ENCODE data around the gene NEK10.

Gene NEK10

DNA sequence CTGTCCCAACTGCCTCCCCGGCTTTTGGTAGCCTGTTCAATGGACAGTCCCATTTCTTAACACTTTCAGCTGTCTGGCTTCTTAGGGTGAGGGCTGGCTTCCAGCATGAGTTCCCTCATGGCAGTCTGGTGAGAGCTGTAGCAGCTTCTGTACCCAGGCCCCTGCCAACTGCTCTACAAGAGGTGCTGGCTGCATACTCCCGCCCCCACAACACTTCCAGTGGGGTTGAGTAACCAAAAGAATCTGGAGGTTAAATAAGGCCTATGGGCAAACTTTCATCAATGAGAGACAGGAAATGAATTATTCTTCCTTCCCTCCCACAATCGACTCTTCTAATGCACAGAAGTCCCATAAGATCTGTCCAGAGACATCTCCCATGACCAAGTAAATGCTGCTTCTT lies 145.0 kb downstream of the NEK10 start:
- Histone ChIP-seq H3K36me3 (ENCODE audit: insufficient read depth, low read length) (no peaks in the 10 kb centered on the region), H3K4me3 (no peak overlapping the region), H3K27ac (no peak overlapping the region), H3K9me3 (ENCODE audit: low read depth, low read length) (no peaks in the 10 kb centered on the region), H3K9ac (ENCODE audit: insufficient read length) (no peak overlapping the region)
- no peak for DNase-seq (ENCODE audit: low read depth, low spot score)
- TF ChIP-seq FOXP2 (optimal IDR thresholded peaks at IDR 0.05; ENCODE audit: control extremely low read depth, extremely low read length, insufficient read depth) (no peak), EZH2 (IDR thresholded peaks at IDR 0.05) (no peak), POLR2AphosphoS5 (IDR thresholded peaks at IDR 0.05; ENCODE audit: borderline replicate concordance, low read depth, low read length) (no peak)

- Histone ChIP-seq H3K27ac (no peak overlapping the region), H3K4me3 (no peak overlapping the region), H3K9ac (ENCODE audit: insufficient read length) (no peak overlapping the region), H3K36me3 (ENCODE audit: insufficient read depth, low read length) (no peaks in the 10 kb centered on the region), H3K9me3 (ENCODE audit: low read depth, low read length) (no peaks in the 10 kb centered on the region)
- DNase-seq (ENCODE audit: low read depth, low spot score), result no peak
- no peak for TF ChIP-seq FOXP2 (optimal IDR thresholded peaks at IDR 0.05; ENCODE audit: control extremely low read depth, extremely low read length, insufficient read depth)
- TF ChIP-seq EZH2 (IDR thresholded peaks at IDR 0.05), result no peak
- TF ChIP-seq POLR2AphosphoS5 (IDR thresholded peaks at IDR 0.05; ENCODE audit: borderline replicate concordance, low read depth, low read length), result no peak
Measured at GRCh38 chr3:27221264-27221932, 147.8 kb downstream of the NEK10 start.

- no peak for DNase-seq (ENCODE audit: low read depth, low spot score)
- Histone ChIP-seq H3K9me3 (ENCODE audit: low read depth, low read length) (no peaks in the 10 kb centered on the region), H3K9ac (ENCODE audit: insufficient read length) (no peak overlapping the region), H3K27ac (no peak overlapping the region), H3K36me3 (ENCODE audit: insufficient read depth, low read length) (no peaks in the 10 kb centered on the region), H3K4me3 (no peak overlapping the region)
- TF ChIP-seq POLR2AphosphoS5 (IDR thresholded peaks at IDR 0.05; ENCODE audit: borderline replicate concordance, low read depth, low read length) (no peak), EZH2 (IDR thresholded peaks at IDR 0.05) (no peak), FOXP2 (optimal IDR thresholded peaks at IDR 0.05; ENCODE audit: control extremely low read depth, extremely low read length, insufficient read depth) (no peak)
Measured at GRCh38 chr3:27220166-27220565, 149.0 kb downstream of the NEK10 start.

DNA sequence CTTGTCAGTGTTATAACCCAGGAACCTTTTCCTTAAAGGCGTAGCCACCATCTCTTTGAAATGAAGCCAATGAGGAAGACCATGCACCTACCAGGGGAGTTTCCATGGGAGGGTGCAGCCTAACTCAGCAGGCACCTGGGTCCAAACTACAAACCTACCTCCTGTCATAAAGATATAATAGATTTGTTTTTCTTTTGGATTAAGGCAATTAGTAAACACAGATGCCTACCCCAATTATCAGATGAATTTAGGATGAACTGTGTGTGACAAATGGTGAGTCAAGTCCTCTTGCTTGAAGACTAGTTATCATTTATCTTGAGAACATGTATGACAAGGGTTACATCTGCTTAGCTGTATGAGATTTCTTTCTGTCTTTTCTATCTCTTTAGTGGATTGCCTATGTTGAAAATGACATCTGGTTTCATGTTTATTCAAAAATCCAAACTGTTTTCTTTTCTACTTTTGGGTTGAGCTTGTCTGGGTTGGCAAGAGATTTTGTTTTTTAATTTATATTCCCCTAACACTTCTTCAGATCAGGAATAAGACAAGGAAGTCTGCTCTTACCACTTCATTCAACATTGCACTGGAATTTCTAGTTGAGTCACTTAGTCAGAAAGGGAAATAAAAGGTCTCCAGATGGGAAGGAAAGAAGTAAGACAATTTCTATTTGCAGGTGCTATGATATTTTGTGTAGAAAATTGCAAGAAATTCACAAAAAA lies 149.9 kb downstream of the NEK10 start:
- TF ChIP-seq POLR2AphosphoS5 (IDR thresholded peaks at IDR 0.05; ENCODE audit: borderline replicate concordance, low read depth, low read length) (no peak), FOXP2 (optimal IDR thresholded peaks at IDR 0.05; ENCODE audit: control extremely low read depth, extremely low read length, insufficient read depth) (no peak), EZH2 (IDR thresholded peaks at IDR 0.05) (no peak)
- Histone ChIP-seq H3K9ac (ENCODE audit: insufficient read length) (no peak overlapping the region), H3K27ac (no peak overlapping the region), H3K4me3 (no peak overlapping the region), H3K9me3 (ENCODE audit: low read depth, low read length) (no peaks in the 10 kb centered on the region), H3K36me3 (ENCODE audit: insufficient read depth, low read length) (no peaks in the 10 kb centered on the region)
- DNase-seq (ENCODE audit: low read depth, low spot score), result no peak

DNA sequence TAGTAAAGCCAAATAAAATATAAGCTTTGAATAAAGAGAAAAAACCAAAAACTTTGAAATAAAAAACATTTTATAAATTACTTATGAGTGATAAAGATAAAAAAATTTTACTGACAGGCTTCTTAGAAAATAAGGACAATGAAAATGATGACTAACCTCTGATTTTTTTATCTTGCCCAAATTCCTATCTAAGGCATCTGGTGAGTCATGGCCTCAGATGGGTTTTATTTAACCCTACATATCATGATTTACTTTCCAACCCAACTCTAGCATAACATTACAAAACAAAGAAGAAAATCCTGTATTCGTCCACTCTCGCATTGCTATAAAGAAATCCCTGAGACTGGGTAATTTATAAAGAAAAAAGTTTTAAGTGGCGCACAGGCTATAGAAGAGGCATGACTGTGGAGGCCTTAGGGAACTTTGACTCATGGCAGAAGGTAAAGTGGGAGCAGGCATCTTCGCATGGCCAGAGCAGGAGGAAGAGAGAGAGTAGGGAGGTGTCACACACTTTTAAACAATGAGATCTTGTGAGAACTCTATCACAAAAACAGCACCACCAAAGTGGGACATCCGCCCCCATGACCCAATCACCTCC lies 152.1 kb downstream of the NEK10 start:
- no peak for TF ChIP-seq FOXP2 (optimal IDR thresholded peaks at IDR 0.05; ENCODE audit: control extremely low read depth, extremely low read length, insufficient read depth)
- no peak for TF ChIP-seq POLR2AphosphoS5 (IDR thresholded peaks at IDR 0.05; ENCODE audit: borderline replicate concordance, low read depth, low read length)
- TF ChIP-seq EZH2 (IDR thresholded peaks at IDR 0.05), result no peak
- no peak overlapping the region for H3K27ac ChIP-seq
- DNase-seq (ENCODE audit: low read depth, low spot score), result no peak

GRCh38 chr3:27216295-27216855 lies 152.8 kb downstream of the NEK10 start:
- TF ChIP-seq EZH2 (IDR thresholded peaks at IDR 0.05) (no peak), POLR2AphosphoS5 (IDR thresholded peaks at IDR 0.05; ENCODE audit: borderline replicate concordance, low read depth, low read length) (no peak), FOXP2 (optimal IDR thresholded peaks at IDR 0.05; ENCODE audit: control extremely low read depth, extremely low read length, insufficient read depth) (no peak)
- Histone ChIP-seq H3K9me3 (ENCODE audit: low read depth, low read length) (no peaks in the 10 kb centered on the region), H3K4me3 (no peak overlapping the region), H3K36me3 (ENCODE audit: insufficient read depth, low read length) (no peaks in the 10 kb centered on the region), H3K27ac (no peak overlapping the region), H3K9ac (ENCODE audit: insufficient read length) (no peak overlapping the region)
- DNase-seq (ENCODE audit: low read depth, low spot score), result no peak

More for the DNA sequence above, 152.1 kb downstream of the NEK10 start:
- no peaks in the 10 kb centered on the region for H3K36me3 ChIP-seq (ENCODE audit: insufficient read depth, low read length)
- H3K9ac ChIP-seq (ENCODE audit: insufficient read length), result no peak overlapping the region
- no peak overlapping the region for H3K4me3 ChIP-seq
- H3K9me3 ChIP-seq (ENCODE audit: low read depth, low read length), result no peaks in the 10 kb centered on the region

GRCh38 chr3:27213450-27213849 lies 155.7 kb downstream of the NEK10 start:
- Histone ChIP-seq H3K27ac (no peak overlapping the region), H3K4me3 (no peak overlapping the region), H3K9ac (ENCODE audit: insufficient read length) (no peak overlapping the region), H3K36me3 (ENCODE audit: insufficient read depth, low read length) (no peaks in the 10 kb centered on the region), H3K9me3 (ENCODE audit: low read depth, low read length) (no peaks in the 10 kb centered on the region)
- TF ChIP-seq EZH2 (IDR thresholded peaks at IDR 0.05), result no peak
- TF ChIP-seq POLR2AphosphoS5 (IDR thresholded peaks at IDR 0.05; ENCODE audit: borderline replicate concordance, low read depth, low read length), result no peak
- TF ChIP-seq FOXP2 (optimal IDR thresholded peaks at IDR 0.05; ENCODE audit: control extremely low read depth, extremely low read length, insufficient read depth), result no peak
- DNase-seq (ENCODE audit: low read depth, low spot score), result no peak

DNA sequence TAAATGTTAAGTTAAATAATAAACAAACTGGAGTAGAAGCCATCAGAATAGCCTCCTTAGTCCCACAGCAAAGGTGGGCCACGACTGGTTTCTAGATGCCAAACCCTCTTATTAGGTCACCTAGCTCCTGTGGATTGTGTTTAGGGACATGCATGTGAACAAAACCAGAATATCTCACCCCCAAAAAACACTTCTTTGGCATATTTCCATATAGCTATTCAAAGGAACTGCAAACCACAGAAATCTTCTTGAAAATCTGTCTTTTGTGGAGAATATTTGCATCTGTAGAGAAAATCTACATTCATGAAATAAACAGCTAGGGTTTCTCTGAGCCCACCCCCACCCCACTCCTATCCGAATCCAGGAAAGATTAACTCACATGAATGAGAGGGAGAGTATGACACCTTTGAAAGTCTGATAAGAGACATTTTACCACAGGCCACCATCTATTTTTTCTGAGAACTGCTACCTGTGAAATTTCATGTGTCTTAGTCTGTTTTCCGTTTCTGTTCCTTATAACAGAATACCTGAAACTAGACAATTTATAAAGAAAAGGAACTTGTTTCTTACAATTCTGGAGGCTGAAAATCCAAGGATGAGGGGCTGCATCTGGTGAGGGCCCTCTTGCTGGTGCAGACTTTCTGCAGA lies 159.4 kb downstream of the NEK10 start:
- Histone ChIP-seq H3K36me3 (ENCODE audit: insufficient read depth, low read length) (no peaks in the 10 kb centered on the region), H3K27ac (no peak overlapping the region), H3K9me3 (ENCODE audit: low read depth, low read length) (no peaks in the 10 kb centered on the region), H3K4me3 (no peak overlapping the region), H3K9ac (ENCODE audit: insufficient read length) (no peak overlapping the region)
- TF ChIP-seq EZH2 (IDR thresholded peaks at IDR 0.05) (no peak), FOXP2 (optimal IDR thresholded peaks at IDR 0.05; ENCODE audit: control extremely low read depth, extremely low read length, insufficient read depth) (no peak), POLR2AphosphoS5 (IDR thresholded peaks at IDR 0.05; ENCODE audit: borderline replicate concordance, low read depth, low read length) (no peak)
- DNase-seq (ENCODE audit: low read depth, low spot score), result no peak

Data from SK-N-MC (cell line).